Measurements from ENCODE around the gene DHX15.

The DHX15 gene

GRCh38 chr4:24550441-24551175 lies 33.7 kb downstream of the DHX15 start:
- peaks cover 11 to 96% of the 10 kb centered on the region in 2 donors for H3K36me3 ChIP-seq (replicated peaks in 1 of 2; ENCODE audit: control insufficient read depth in 2 of 2, insufficient read depth in 2 of 2, low read length in 2 of 2)
- no peaks in the 10 kb centered on the region for H3K9me3 ChIP-seq (replicated peaks in 1 of 2; ENCODE audit: control insufficient read depth in 2 of 2, insufficient read depth in 1 of 2, low read depth in 1 of 2, low read length in 2 of 2)

DNA sequence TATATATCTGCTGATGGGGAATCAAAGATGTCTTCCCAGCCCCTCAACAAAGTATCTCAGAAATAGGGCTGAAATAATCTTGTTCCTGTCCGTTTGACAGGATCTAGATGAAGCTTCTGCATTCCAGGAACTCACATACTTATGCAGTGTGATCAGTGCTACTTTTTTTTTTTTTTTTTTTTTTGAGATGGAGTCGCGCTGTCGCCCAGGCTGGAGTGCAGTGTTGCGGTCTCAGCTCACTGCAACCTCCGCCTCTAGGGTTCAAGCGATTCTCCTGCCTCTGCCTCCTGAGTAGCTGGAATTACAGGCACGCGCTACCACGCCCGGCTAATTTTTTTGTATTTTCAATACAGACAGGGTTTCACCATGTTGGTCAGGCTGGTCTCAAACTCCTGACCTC lies 36.4 kb downstream of the DHX15 start:
- no peaks in the 10 kb centered on the region for H3K27me3 ChIP-seq (ENCODE audit: control insufficient read depth in 3 of 3, insufficient read depth in 3 of 3, low read depth in 1 of 3, low read length in 3 of 3)
- no peak for DNase-seq (ENCODE audit: low spot score)
- H2AK5ac ChIP-seq (ENCODE audit: low read depth, low read length), result no peak overlapping the region
- H3K18ac ChIP-seq (ENCODE audit: low read length), result no peak overlapping the region
- no peak overlapping the region for H3K4ac ChIP-seq (ENCODE audit: low read length)
- no peak overlapping the region for H3K9ac ChIP-seq (ENCODE audit: low read depth, low read length, poor library complexity)
- no peak overlapping the region for H2BK120ac ChIP-seq (ENCODE audit: low read depth, low read length)
- H3K27ac ChIP-seq (replicated peaks; ENCODE audit: low read length), result no peak overlapping the region
- H2BK12ac ChIP-seq (ENCODE audit: low read length), result no peak overlapping the region
- H4K91ac ChIP-seq (ENCODE audit: low read depth, low read length, poor library complexity), result no peak overlapping the region
- H2AFZ ChIP-seq (ENCODE audit: low read length), result no peak overlapping the region
- H3K9me3 ChIP-seq (replicated peaks in 1 of 2; ENCODE audit: control insufficient read depth in 2 of 2, insufficient read depth in 1 of 2, low read depth in 1 of 2, low read length in 2 of 2), result no peaks in the 10 kb centered on the region
- no peak overlapping the region for H2BK15ac ChIP-seq (ENCODE audit: low read length)
- WGBS, 2 donors (ENCODE audit: extremely low coverage in 2 of 2, insufficient read length in 2 of 2, insufficient replicate concordance in 1 of 2), result no CpG with 5 or more reads among the region's 11 CpGs
- H3K79me1 ChIP-seq (ENCODE audit: low read depth, low read length), result no peaks in the 10 kb centered on the region
- H3K23ac ChIP-seq (ENCODE audit: low read depth, low read length, poor library complexity), result no peak overlapping the region
- no peak overlapping the region for H3K4me3 ChIP-seq (ENCODE audit: low read length in 2 of 2)
- peaks cover 0 to 1% of the 10 kb centered on the region in 2 donors for H3K4me1 ChIP-seq (ENCODE audit: control insufficient read depth in 2 of 2, insufficient read depth in 1 of 2, low read depth in 1 of 2, low read length in 2 of 2)
- no peak overlapping the region for H4K8ac ChIP-seq (ENCODE audit: low read depth, low read length)
- no peak overlapping the region for H3K14ac ChIP-seq (ENCODE audit: low read length)
- no peak overlapping the region for H2BK5ac ChIP-seq (ENCODE audit: low read length)
- peaks cover 7 to 97% of the 10 kb centered on the region in 2 donors for H3K36me3 ChIP-seq (replicated peaks in 1 of 2; ENCODE audit: control insufficient read depth in 2 of 2, insufficient read depth in 2 of 2, low read length in 2 of 2)
- no peak overlapping the region for H3K4me2 ChIP-seq (ENCODE audit: insufficient read depth, low read length, poor library complexity, severe bottlenecking)

More at GRCh38 chr4:24550441-24551175, 33.7 kb downstream of the DHX15 start:
- no CpG with 5 or more reads among the region's 6 CpGs for WGBS, 2 donors (ENCODE audit: extremely low coverage in 2 of 2, insufficient read length in 2 of 2, insufficient replicate concordance in 1 of 2)
- H3K4ac ChIP-seq (ENCODE audit: low read length), result no peak overlapping the region
- H2AK5ac ChIP-seq (ENCODE audit: low read depth, low read length), result no peak overlapping the region
- DNase-seq (ENCODE audit: low spot score), result no peak
- H3K14ac ChIP-seq (ENCODE audit: low read length), result no peak overlapping the region
- no peak overlapping the region for H4K8ac ChIP-seq (ENCODE audit: low read depth, low read length)
- no peak overlapping the region for H3K4me2 ChIP-seq (ENCODE audit: insufficient read depth, low read length, poor library complexity, severe bottlenecking)
- H3K4me1 ChIP-seq (ENCODE audit: control insufficient read depth in 2 of 2, insufficient read depth in 1 of 2, low read depth in 1 of 2, low read length in 2 of 2), result peaks cover 0 to 1% of the 10 kb centered on the region in 2 donors
- no peak overlapping the region for H2BK5ac ChIP-seq (ENCODE audit: low read length)
- H2BK15ac ChIP-seq (ENCODE audit: low read length), result no peak overlapping the region
- no peaks in the 10 kb centered on the region for H3K27me3 ChIP-seq (ENCODE audit: control insufficient read depth in 3 of 3, insufficient read depth in 3 of 3, low read depth in 1 of 3, low read length in 3 of 3)
- no peak overlapping the region for H3K18ac ChIP-seq (ENCODE audit: low read length)
- H3K23ac ChIP-seq (ENCODE audit: low read depth, low read length, poor library complexity), result no peak overlapping the region
- no peak overlapping the region for H3K27ac ChIP-seq (replicated peaks; ENCODE audit: low read length)
- no peak overlapping the region for H3K9ac ChIP-seq (ENCODE audit: low read depth, low read length, poor library complexity)
- H2AFZ ChIP-seq (ENCODE audit: low read length), result no peak overlapping the region
- no peak overlapping the region for H3K4me3 ChIP-seq (ENCODE audit: low read length in 2 of 2)
- no peaks in the 10 kb centered on the region for H3K79me1 ChIP-seq (ENCODE audit: low read depth, low read length)
- no peak overlapping the region for H4K91ac ChIP-seq (ENCODE audit: low read depth, low read length, poor library complexity)
- H2BK120ac ChIP-seq (ENCODE audit: low read depth, low read length), result no peak overlapping the region
- no peak overlapping the region for H2BK12ac ChIP-seq (ENCODE audit: low read length)

GRCh38 chr4:24544208-24544988 lies 40.0 kb downstream of the DHX15 start:
- peaks cover 13 to 99% of the 10 kb centered on the region in 2 donors for H3K36me3 ChIP-seq (replicated peaks in 1 of 2; ENCODE audit: control insufficient read depth in 2 of 2, insufficient read depth in 2 of 2, low read length in 2 of 2)
- WGBS, 2 donors (ENCODE audit: extremely low coverage in 2 of 2, insufficient read length in 2 of 2, insufficient replicate concordance in 1 of 2), result no CpG with 5 or more reads among the region's 4 CpGs
- no peak overlapping the region for H2AFZ ChIP-seq (ENCODE audit: low read length)
- H3K79me1 ChIP-seq (ENCODE audit: low read depth, low read length), result no peaks in the 10 kb centered on the region
- H3K27ac ChIP-seq (replicated peaks; ENCODE audit: low read length), result no peak overlapping the region
- no peak overlapping the region for H2BK5ac ChIP-seq (ENCODE audit: low read length)
- no peak overlapping the region for H3K14ac ChIP-seq (ENCODE audit: low read length)
- H4K8ac ChIP-seq (ENCODE audit: low read depth, low read length), result no peak overlapping the region
- no peak overlapping the region for H3K23ac ChIP-seq (ENCODE audit: low read depth, low read length, poor library complexity)
- no peak overlapping the region for H3K4ac ChIP-seq (ENCODE audit: low read length)
- H3K4me3 ChIP-seq (ENCODE audit: low read length in 2 of 2), result no peak overlapping the region
- H2BK12ac ChIP-seq (ENCODE audit: low read length), result no peak overlapping the region
- no peak overlapping the region for H3K4me2 ChIP-seq (ENCODE audit: insufficient read depth, low read length, poor library complexity, severe bottlenecking)
- no peak for DNase-seq (ENCODE audit: low spot score)
- no peaks in the 10 kb centered on the region for H3K9me3 ChIP-seq (replicated peaks in 1 of 2; ENCODE audit: control insufficient read depth in 2 of 2, insufficient read depth in 1 of 2, low read depth in 1 of 2, low read length in 2 of 2)
- H2AK5ac ChIP-seq (ENCODE audit: low read depth, low read length), result no peak overlapping the region
- H2BK15ac ChIP-seq (ENCODE audit: low read length), result no peak overlapping the region
- H2BK120ac ChIP-seq (ENCODE audit: low read depth, low read length), result no peak overlapping the region
- no peak overlapping the region for H4K91ac ChIP-seq (ENCODE audit: low read depth, low read length, poor library complexity)
- no peak overlapping the region for H3K9ac ChIP-seq (ENCODE audit: low read depth, low read length, poor library complexity)
- no peaks in the 10 kb centered on the region for H3K4me1 ChIP-seq (ENCODE audit: control insufficient read depth in 2 of 2, insufficient read depth in 1 of 2, low read depth in 1 of 2, low read length in 2 of 2)
- H3K18ac ChIP-seq (ENCODE audit: low read length), result no peak overlapping the region
- no peaks in the 10 kb centered on the region for H3K27me3 ChIP-seq (ENCODE audit: control insufficient read depth in 3 of 3, insufficient read depth in 3 of 3, low read depth in 1 of 3, low read length in 3 of 3)

DNA sequence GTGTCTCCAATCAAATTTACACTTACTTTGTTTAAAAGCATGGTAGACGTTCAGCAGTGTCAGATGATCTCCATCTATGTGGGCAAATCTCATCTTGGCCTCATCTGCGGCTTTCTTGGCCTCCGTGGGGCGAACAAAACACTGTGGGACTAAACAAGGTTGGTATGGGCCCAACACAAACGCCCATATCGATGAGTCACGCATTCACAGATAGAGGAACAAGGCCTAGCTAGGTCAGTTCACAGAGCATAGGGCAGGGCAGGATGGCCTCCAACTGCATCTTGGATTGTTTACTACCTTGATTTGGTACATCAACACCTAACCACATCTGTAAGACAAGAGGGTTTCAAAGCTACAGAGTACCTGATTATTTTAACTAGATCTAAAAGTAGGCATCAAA lies 47.3 kb downstream of the DHX15 start:
- H3K36me3 ChIP-seq (replicated peaks in 1 of 2; ENCODE audit: control insufficient read depth in 2 of 2, insufficient read depth in 2 of 2, low read length in 2 of 2), result peaks cover 12 to 100% of the 10 kb centered on the region in 2 donors
- WGBS, 2 donors (ENCODE audit: extremely low coverage in 2 of 2, insufficient read length in 2 of 2, insufficient replicate concordance in 1 of 2), result no CpG with 5 or more reads among the region's 7 CpGs

More for the DNA sequence above, 47.3 kb downstream of the DHX15 start:
- Histone ChIP-seq H3K9ac (ENCODE audit: low read depth, low read length, poor library complexity) (no peak overlapping the region), H2AK5ac (ENCODE audit: low read depth, low read length) (no peak overlapping the region), H3K79me1 (ENCODE audit: low read depth, low read length) (peaks cover 2% of the 10 kb centered on the region), H3K4me2 (ENCODE audit: insufficient read depth, low read length, poor library complexity, severe bottlenecking) (no peak overlapping the region), H2BK5ac (ENCODE audit: low read length) (no peak overlapping the region), H4K8ac (ENCODE audit: low read depth, low read length) (no peak overlapping the region), H3K9me3 (replicated peaks in 1 of 2; ENCODE audit: control insufficient read depth in 2 of 2, insufficient read depth in 1 of 2, low read depth in 1 of 2, low read length in 2 of 2) (no peaks in the 10 kb centered on the region), H3K18ac (ENCODE audit: low read length) (no peak overlapping the region), H3K4me3 (ENCODE audit: low read length in 2 of 2) (no peak overlapping the region), H3K27me3 (ENCODE audit: control insufficient read depth in 3 of 3, insufficient read depth in 3 of 3, low read depth in 1 of 3, low read length in 3 of 3) (no peaks in the 10 kb centered on the region), H2AFZ (ENCODE audit: low read length) (no peak overlapping the region), H2BK15ac (ENCODE audit: low read length) (no peak overlapping the region), H3K23ac (ENCODE audit: low read depth, low read length, poor library complexity) (no peak overlapping the region), H4K91ac (ENCODE audit: low read depth, low read length, poor library complexity) (no peak overlapping the region), H3K4ac (ENCODE audit: low read length) (no peak overlapping the region), H3K14ac (ENCODE audit: low read length) (no peak overlapping the region), H2BK12ac (ENCODE audit: low read length) (no peak overlapping the region), H2BK120ac (ENCODE audit: low read depth, low read length) (no peak overlapping the region), H3K4me1 (ENCODE audit: control insufficient read depth in 2 of 2, insufficient read depth in 1 of 2, low read depth in 1 of 2, low read length in 2 of 2) (no peaks in the 10 kb centered on the region), H3K27ac (replicated peaks; ENCODE audit: low read length) (no peak overlapping the region)
- DNase-seq (ENCODE audit: low spot score), result no peak

All from neuronal stem cell (in vitro differentiated cells).